Measurements from ENCODE around the gene FSTL4. TPM values are rescaled to one million over a fixed set of nuclear protein-coding genes. Genes with fewer than 3 reads are reported as not detected.
"Not testable (repeated sequence)": the region's sequence is repeated elsewhere in the genome, so short reads cannot be mapped to it uniquely, and the experiment has no call there.

Gene FSTL4
- total RNA-seq, 1 donor from 2014 or later: not detected

- Histone ChIP-seq H3K27me3 (ENCODE audit: low read depth) (peaks cover 16% of the 10 kb centered on the region), H3K27ac (replicated peaks) (no peak overlapping the region), H3K36me3 (no peaks in the 10 kb centered on the region), H3K9me3 (replicated peaks) (no peaks in the 10 kb centered on the region), H3K4me1 (peaks cover 6% of the 10 kb centered on the region), H3K4me3 (no peak overlapping the region)
- DNase-seq: no peak
- no peak for TF ChIP-seq CTCF (IDR thresholded peaks at IDR 0.05; ENCODE audit: borderline replicate concordance)
- intact Hi-C loops (cut with micrococcal nuclease): no loop called here
Measured at GRCh38 chr5:133398646-133399101, 213.7 kb downstream of the FSTL4 start.

GRCh38 chr5:133397990-133398645 lies 214.2 kb downstream of the FSTL4 start:
- Histone ChIP-seq H3K9me3 (replicated peaks) (no peaks in the 10 kb centered on the region), H3K36me3 (no peaks in the 10 kb centered on the region), H3K27ac (replicated peaks) (no peak overlapping the region), H3K27me3 (ENCODE audit: low read depth) (peaks cover 12% of the 10 kb centered on the region), H3K4me1 (peaks cover 6% of the 10 kb centered on the region), H3K4me3 (no peak overlapping the region)
- DNase-seq: no peak
- no peak for TF ChIP-seq CTCF (IDR thresholded peaks at IDR 0.05; ENCODE audit: borderline replicate concordance)
- intact Hi-C loops (cut with micrococcal nuclease): no loop called here

GRCh38 chr5:133397348-133397747 lies 215.0 kb downstream of the FSTL4 start:
- Histone ChIP-seq H3K27ac (replicated peaks) (no peak overlapping the region), H3K4me1 (peaks cover 9% of the 10 kb centered on the region), H3K27me3 (ENCODE audit: low read depth) (peaks cover 6% of the 10 kb centered on the region), H3K4me3 (no peak overlapping the region), H3K36me3 (no peaks in the 10 kb centered on the region), H3K9me3 (replicated peaks) (no peaks in the 10 kb centered on the region)
- no peak for TF ChIP-seq CTCF (IDR thresholded peaks at IDR 0.05; ENCODE audit: borderline replicate concordance)
- DNase-seq: no peak
- intact Hi-C loops (cut with micrococcal nuclease): no loop called here

GRCh38 chr5:133396814-133397213 lies 215.5 kb downstream of the FSTL4 start:
- intact Hi-C loops (cut with micrococcal nuclease): no loop called here

GRCh38 chr5:133396187-133396741 lies 216.1 kb downstream of the FSTL4 start:
- intact Hi-C loops (cut with micrococcal nuclease): no loop called here
- H3K27ac ChIP-seq (replicated peaks): no peak overlapping the region
- H3K27me3 ChIP-seq (ENCODE audit: low read depth): peaks cover 6% of the 10 kb centered on the region
- H3K4me3 ChIP-seq: no peak overlapping the region
- no peaks in the 10 kb centered on the region for H3K36me3 ChIP-seq
- DNase-seq: no peak
- no peaks in the 10 kb centered on the region for H3K9me3 ChIP-seq (replicated peaks)
- TF ChIP-seq CTCF (IDR thresholded peaks at IDR 0.05; ENCODE audit: borderline replicate concordance): no peak
- peaks cover 13% of the 10 kb centered on the region for H3K4me1 ChIP-seq

More at GRCh38 chr5:133396814-133397213, 215.5 kb downstream of the FSTL4 start:
- Histone ChIP-seq H3K36me3 (no peaks in the 10 kb centered on the region), H3K27ac (replicated peaks) (no peak overlapping the region), H3K9me3 (replicated peaks) (no peaks in the 10 kb centered on the region), H3K4me3 (no peak overlapping the region), H3K27me3 (ENCODE audit: low read depth) (peaks cover 6% of the 10 kb centered on the region), H3K4me1 (peaks cover 9% of the 10 kb centered on the region)
- no peak for TF ChIP-seq CTCF (IDR thresholded peaks at IDR 0.05; ENCODE audit: borderline replicate concordance)
- DNase-seq: no peak

GRCh38 chr5:133395207-133395606 lies 217.1 kb downstream of the FSTL4 start:
- H3K9me3 ChIP-seq (replicated peaks); H3K27me3 ChIP-seq (ENCODE audit: low read depth); intact Hi-C loops (cut with micrococcal nuclease): not testable (repeated sequence)

GRCh38 chr5:133394477-133394817 lies 217.9 kb downstream of the FSTL4 start:
- not testable (repeated sequence) for H3K9me3 ChIP-seq (replicated peaks); DNase-seq

More at GRCh38 chr5:133395207-133395606, 217.1 kb downstream of the FSTL4 start:
- peaks cover 14% of the 10 kb centered on the region for H3K4me1 ChIP-seq
- H3K36me3 ChIP-seq; H3K27ac ChIP-seq (replicated peaks); H3K4me3 ChIP-seq; DNase-seq: not testable (repeated sequence)

More at GRCh38 chr5:133394477-133394817, 217.9 kb downstream of the FSTL4 start:
- H3K27ac ChIP-seq (replicated peaks); intact Hi-C loops (cut with micrococcal nuclease); H3K36me3 ChIP-seq; H3K27me3 ChIP-seq (ENCODE audit: low read depth); H3K4me3 ChIP-seq: not testable (repeated sequence)
- H3K4me1 ChIP-seq: peaks cover 13% of the 10 kb centered on the region
